ENCODE measurements around the gene TTC7B. TPM values are rescaled to one million over a fixed set of nuclear protein-coding genes. Genes with fewer than 3 reads are reported as not detected.

The TTC7B gene
- total RNA-seq, 2 experiments from 2014 or later, result 1.2 to 1.3 TPM

DNA sequence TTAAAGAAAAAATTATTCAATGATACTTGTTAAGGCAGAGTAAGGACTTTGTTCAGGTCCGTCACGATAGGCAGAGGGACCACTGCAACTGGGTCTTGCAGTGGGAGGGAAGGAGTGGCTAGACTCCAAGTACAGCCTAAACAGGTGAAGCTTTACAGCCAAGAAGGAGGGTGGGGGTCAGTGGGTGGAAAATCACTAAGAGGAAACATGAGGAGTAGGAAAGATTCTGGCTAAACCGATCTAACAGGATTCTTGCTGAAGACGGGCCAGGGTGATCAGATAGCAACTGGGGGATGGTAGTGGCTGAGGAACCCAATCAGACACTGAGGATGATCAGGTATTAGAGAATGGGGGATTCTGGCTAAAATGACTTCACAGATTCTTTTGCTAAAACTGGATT, 100.2 kb downstream of the TTC7B start:
- TF ChIP-seq, protein P1, sequence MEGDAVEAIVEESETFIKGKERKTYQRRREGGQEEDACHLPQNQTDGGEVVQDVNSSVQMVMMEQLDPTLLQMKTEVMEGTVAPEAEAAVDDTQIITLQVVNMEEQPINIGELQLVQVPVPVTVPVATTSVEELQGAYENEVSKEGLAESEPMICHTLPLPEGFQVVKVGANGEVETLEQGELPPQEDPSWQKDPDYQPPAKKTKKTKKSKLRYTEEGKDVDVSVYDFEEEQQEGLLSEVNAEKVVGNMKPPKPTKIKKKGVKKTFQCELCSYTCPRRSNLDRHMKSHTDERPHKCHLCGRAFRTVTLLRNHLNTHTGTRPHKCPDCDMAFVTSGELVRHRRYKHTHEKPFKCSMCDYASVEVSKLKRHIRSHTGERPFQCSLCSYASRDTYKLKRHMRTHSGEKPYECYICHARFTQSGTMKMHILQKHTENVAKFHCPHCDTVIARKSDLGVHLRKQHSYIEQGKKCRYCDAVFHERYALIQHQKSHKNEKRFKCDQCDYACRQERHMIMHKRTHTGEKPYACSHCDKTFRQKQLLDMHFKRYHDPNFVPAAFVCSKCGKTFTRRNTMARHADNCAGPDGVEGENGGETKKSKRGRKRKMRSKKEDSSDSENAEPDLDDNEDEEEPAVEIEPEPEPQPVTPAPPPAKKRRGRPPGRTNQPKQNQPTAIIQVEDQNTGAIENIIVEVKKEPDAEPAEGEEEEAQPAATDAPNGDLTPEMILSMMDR (IDR thresholded peaks at IDR 0.05), result no peak
- Histone ChIP-seq H3K27ac (ENCODE audit: low read depth in 1 of 2, low read length in 2 of 2) (no peak overlapping the region), H3K4me3 (ENCODE audit: low read length) (no peak overlapping the region), H3K4me1 (ENCODE audit: insufficient read depth, low read length) (no peaks in the 10 kb centered on the region), H3K9me3 (ENCODE audit: control insufficient read depth in 1 of 2, insufficient read depth in 1 of 2, low read length in 2 of 2) (no peaks in the 10 kb centered on the region), H3K36me3 (ENCODE audit: insufficient read depth, low read length) (no peaks in the 10 kb centered on the region), H3K27me3 (ENCODE audit: control insufficient read depth in 1 of 2, insufficient read depth in 2 of 2, low read length in 2 of 2) (no peaks in the 10 kb centered on the region)
- Mint-ChIP-seq H3K9me3 (no peaks in the 10 kb centered on the region), H3K27me3 (no peaks in the 10 kb centered on the region), H3K36me3 (ENCODE audit: low read depth) (no peaks in the 10 kb centered on the region), H3K27ac (no peak overlapping the region), H3K4me3 (no peak overlapping the region), H3K4me1 (ENCODE audit: low read depth) (no peaks in the 10 kb centered on the region)
- ChIA-PET CTCF (no interaction called here), POLR2A (no interaction called here)
- DNase-seq (no peak), ATAC-seq (ENCODE audit: poor library complexity) (no peak)
- intact Hi-C loops (cut with DNase I, micrococcal nuclease), result no loop called here

DNA sequence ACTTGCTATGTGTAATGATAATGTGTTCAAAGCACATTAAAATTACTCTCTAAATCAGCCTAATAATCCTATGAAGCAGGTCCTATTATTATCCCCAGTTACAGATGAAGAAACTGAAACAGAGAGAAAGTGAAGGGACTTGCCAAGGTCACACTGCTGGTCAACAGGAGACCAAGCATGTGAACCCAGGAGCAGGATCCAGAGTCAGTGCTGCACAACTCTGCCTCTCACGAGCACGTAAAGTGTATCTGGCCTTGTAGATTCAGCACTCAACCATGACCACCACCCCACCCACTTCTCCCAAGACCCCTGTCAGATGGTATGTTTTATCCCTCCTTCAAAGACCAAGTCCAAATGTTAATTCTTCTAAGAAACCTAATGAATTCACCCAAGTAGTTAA, 100.7 kb downstream of the TTC7B start:
- H3K27me3 Mint-ChIP-seq, result no peaks in the 10 kb centered on the region
- H3K36me3 ChIP-seq (ENCODE audit: insufficient read depth, low read length), result no peaks in the 10 kb centered on the region
- no peak overlapping the region for H3K27ac Mint-ChIP-seq
- H3K9me3 ChIP-seq (ENCODE audit: control insufficient read depth in 1 of 2, insufficient read depth in 1 of 2, low read length in 2 of 2), result no peaks in the 10 kb centered on the region
- ChIA-PET POLR2A (no interaction called here), CTCF (interaction anchor here (1.8 kb wide), 1 partner anchor 346 kb away, joined by 4 read pairs; no protein-coding TSS in a partner anchor)
- H3K4me1 Mint-ChIP-seq (ENCODE audit: low read depth), result no peaks in the 10 kb centered on the region
- H3K27me3 ChIP-seq (ENCODE audit: control insufficient read depth in 1 of 2, insufficient read depth in 2 of 2, low read length in 2 of 2), result no peaks in the 10 kb centered on the region
- H3K4me3 Mint-ChIP-seq, result no peak overlapping the region
- H3K4me1 ChIP-seq (ENCODE audit: insufficient read depth, low read length), result no peaks in the 10 kb centered on the region
- no peak overlapping the region for H3K4me3 ChIP-seq (ENCODE audit: low read length)
- TF ChIP-seq, protein P1 (IDR thresholded peaks at IDR 0.05), result no peak
- no peaks in the 10 kb centered on the region for H3K9me3 Mint-ChIP-seq
- ATAC-seq (ENCODE audit: poor library complexity), result no peak
- intact Hi-C loops (cut with DNase I, micrococcal nuclease), result no loop called here
- no peak overlapping the region for H3K27ac ChIP-seq (ENCODE audit: low read depth in 1 of 2, low read length in 2 of 2)
- no peaks in the 10 kb centered on the region for H3K36me3 Mint-ChIP-seq (ENCODE audit: low read depth)
- no peak for DNase-seq

DNA sequence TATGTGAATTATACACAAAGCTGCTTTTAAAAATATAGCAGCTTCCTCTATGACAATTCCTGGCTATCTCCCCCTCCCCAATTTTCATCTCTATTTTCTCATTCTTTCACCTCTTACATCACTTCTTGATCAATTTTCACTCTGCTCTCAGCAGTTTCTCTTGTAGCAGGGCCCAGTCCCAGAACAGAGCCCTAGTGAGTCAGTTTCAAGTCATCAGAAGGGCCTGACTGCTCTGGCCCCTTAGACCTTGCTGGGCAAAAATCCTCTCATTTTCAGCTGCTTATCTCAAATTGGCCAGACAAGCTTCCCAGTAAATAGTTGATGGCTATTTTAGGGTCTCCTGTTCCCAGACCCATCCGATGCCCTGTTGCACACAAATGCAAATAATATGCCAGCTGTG, 101.4 kb downstream of the TTC7B start:
- no peaks in the 10 kb centered on the region for H3K4me1 ChIP-seq (ENCODE audit: insufficient read depth, low read length)
- CTCF ChIA-PET, result interaction anchor here (1.8 kb wide), 1 partner anchor 346 kb away, joined by 4 read pairs; no protein-coding TSS in a partner anchor

More for the DNA sequence above, 101.4 kb downstream of the TTC7B start:
- H3K36me3 ChIP-seq (ENCODE audit: insufficient read depth, low read length), result no peaks in the 10 kb centered on the region
- POLR2A ChIA-PET, result no interaction called here
- no peak for DNase-seq
- H3K4me3 ChIP-seq (ENCODE audit: low read length), result no peak overlapping the region
- H3K9me3 ChIP-seq (ENCODE audit: control insufficient read depth in 1 of 2, insufficient read depth in 1 of 2, low read length in 2 of 2), result no peaks in the 10 kb centered on the region
- TF ChIP-seq, protein P1 (IDR thresholded peaks at IDR 0.05), result no peak
- H3K4me1 Mint-ChIP-seq (ENCODE audit: low read depth), result no peaks in the 10 kb centered on the region
- H3K27me3 Mint-ChIP-seq, result no peaks in the 10 kb centered on the region
- H3K27ac Mint-ChIP-seq, result no peak overlapping the region
- H3K36me3 Mint-ChIP-seq (ENCODE audit: low read depth), result no peaks in the 10 kb centered on the region
- ATAC-seq (ENCODE audit: poor library complexity), result no peak
- H3K27me3 ChIP-seq (ENCODE audit: control insufficient read depth in 1 of 2, insufficient read depth in 2 of 2, low read length in 2 of 2), result no peaks in the 10 kb centered on the region
- intact Hi-C loops (cut with DNase I, micrococcal nuclease), result no loop called here
- H3K9me3 Mint-ChIP-seq, result no peaks in the 10 kb centered on the region
- H3K4me3 Mint-ChIP-seq, result no peak overlapping the region
- H3K27ac ChIP-seq (ENCODE audit: low read depth in 1 of 2, low read length in 2 of 2), result no peak overlapping the region

Data from CD4-positive, alpha-beta T cell (primary cell).